Upper lobe of left lung (tissue), 6 donors: ENCODE measurements around the gene ORC1. TPM values are rescaled to one million over a fixed set of nuclear protein-coding genes. Genes with fewer than 3 reads are reported as not detected.

Source experiments
- ATAC-seq, 2 donors: fragments of 200-7000 bp; cut with Tn5 transposase; one replicate each; pipeline ENCODE4 v1.9.1; 2022; ENCODE audit warnings: mild to moderate bottlenecking in 2 of 2, moderate library complexity in 2 of 2; ENCODE audit not compliant: low FRiP score in 2 of 2
- DNase-seq, 2 donors: peaks; one replicate each; pipeline ENCODE4 v3.0.0-alpha.2; 2019 to 2020
- H3K27ac ChIP-seq, 4 donors: fragments of 200-600 bp; sonication (generic); one replicate each; pipeline ENCODE4 v1.5.1; 2016 to 2019
- H3K27me3 ChIP-seq, 4 donors: fragments of 200-600 bp; sonication (generic); one replicate each; pipeline ENCODE4 v1.5.1; 2017 to 2019
- H3K36me3 ChIP-seq, 4 donors: fragments of 200-600 bp; sonication (generic); one replicate each; pipeline ENCODE4 v1.5.1; 2016 to 2019
- H3K4me1 ChIP-seq, 4 donors: fragments of 200-600 bp; sonication (generic); one replicate each; pipeline ENCODE4 v1.5.1; 2018 to 2019
- H3K4me3 ChIP-seq, 4 donors: fragments of 200-600 bp; sonication (generic); one replicate each; pipeline ENCODE4 v1.5.1; 2017 to 2019; ENCODE audit warnings: mild to moderate bottlenecking in 2 of 4, moderate library complexity in 1 of 4
- H3K9me3 ChIP-seq, 4 donors: fragments of 200-600 bp; sonication (generic); one replicate each; pipeline ENCODE4 v1.5.1; 2018 to 2019
- EP300 ChIP-seq, 4 donors: sonication (generic); formaldehyde crosslinking; IDR thresholded peaks; one replicate each; pipeline ENCODE4 v1.5.1; 2017; ENCODE audit warnings: antibody characterized with exemption in 4 of 4, control low read depth in 2 of 4
- POLR2A ChIP-seq, 4 donors: fragments of 450-650 bp; IDR thresholded peaks; one replicate each; pipeline ENCODE4 v1.5.1; 2016 to 2017; ENCODE audit warnings: antibody characterized with exemption in 4 of 4, mild to moderate bottlenecking in 2 of 4
- POLR2AphosphoS5 ChIP-seq, 2 donors: sonication (generic); formaldehyde crosslinking; IDR thresholded peaks; one replicate each; pipeline ENCODE4 v1.5.1; 2017; ENCODE audit warnings: antibody characterized with exemption in 2 of 2
- WGBS, 2 donors: methylation state at CpG; one replicate each; pipeline ENCODE4 v1.1.5; 2017 to 2018; 5-methylcytosine and 5-hydroxymethylcytosine counted together
- total RNA-seq, 6 donors: library from RNA; depleted of rRNA in 4 of 6; stranded (reverse); fragments of >200 nt in 4 of 6; gene quantifications; one replicate each; pipeline versions ENCODE4 v1.1.0 to v1.2.1, GENCODE V29; 2016 to 2021
- TF ChIP-seq, protein P1 (sequence below), 6 experiments: fragments of 450-650 bp in 4 of 6; fragments of 200-600 bp in 2 of 6; sonication (generic) in 2 of 6; IDR thresholded peaks; one replicate each; pipeline ENCODE4 v1.5.1; 2016 to 2019; ENCODE audit warnings: antibody characterized with exemption in 6 of 6
- donor health status: DM: no; HTN: no; CAD: no; lungs with moderate emphysema.
- donor health status: DM: no; HTN: yes; CAD: no; lungs with severe emphysema.

The ORC1 gene
- total RNA-seq, 6 donors from 2014 or later: 0.22 to 1.1 (median 0.96) TPM

- Histone ChIP-seq H3K4me1 (no peaks in the 10 kb centered on the region), H3K9me3 (no peaks in the 10 kb centered on the region), H3K27me3 (no peaks in the 10 kb centered on the region), H3K27ac (no peak overlapping the region), H3K4me3 (no peak overlapping the region), H3K36me3 (peaks cover 0 to 75% (median 19%) of the 10 kb centered on the region in 4 donors)
- ATAC-seq (no peak), DNase-seq (no peak)
- 100% methylated on average over 1 of the region's 1 CpG for WGBS, 2 donors
- TF ChIP-seq EP300 (IDR thresholded peaks at IDR 0.05) (no peak), POLR2AphosphoS5 (IDR thresholded peaks at IDR 0.05) (no peak), POLR2A (IDR thresholded peaks at IDR 0.05) (no peak)
- TF ChIP-seq, protein P1, sequence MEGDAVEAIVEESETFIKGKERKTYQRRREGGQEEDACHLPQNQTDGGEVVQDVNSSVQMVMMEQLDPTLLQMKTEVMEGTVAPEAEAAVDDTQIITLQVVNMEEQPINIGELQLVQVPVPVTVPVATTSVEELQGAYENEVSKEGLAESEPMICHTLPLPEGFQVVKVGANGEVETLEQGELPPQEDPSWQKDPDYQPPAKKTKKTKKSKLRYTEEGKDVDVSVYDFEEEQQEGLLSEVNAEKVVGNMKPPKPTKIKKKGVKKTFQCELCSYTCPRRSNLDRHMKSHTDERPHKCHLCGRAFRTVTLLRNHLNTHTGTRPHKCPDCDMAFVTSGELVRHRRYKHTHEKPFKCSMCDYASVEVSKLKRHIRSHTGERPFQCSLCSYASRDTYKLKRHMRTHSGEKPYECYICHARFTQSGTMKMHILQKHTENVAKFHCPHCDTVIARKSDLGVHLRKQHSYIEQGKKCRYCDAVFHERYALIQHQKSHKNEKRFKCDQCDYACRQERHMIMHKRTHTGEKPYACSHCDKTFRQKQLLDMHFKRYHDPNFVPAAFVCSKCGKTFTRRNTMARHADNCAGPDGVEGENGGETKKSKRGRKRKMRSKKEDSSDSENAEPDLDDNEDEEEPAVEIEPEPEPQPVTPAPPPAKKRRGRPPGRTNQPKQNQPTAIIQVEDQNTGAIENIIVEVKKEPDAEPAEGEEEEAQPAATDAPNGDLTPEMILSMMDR (IDR thresholded peaks at IDR 0.05): no peak
These were observed 31.4 kb upstream of the ORC1 start for GRCh38 chr1:52435650-52436049.

GRCh38 chr1:52435211-52435610 lies 31.0 kb upstream of the ORC1 start:
- no peaks in the 10 kb centered on the region for H3K4me1 ChIP-seq
- TF ChIP-seq POLR2A (IDR thresholded peaks at IDR 0.05) (no peak), POLR2AphosphoS5 (IDR thresholded peaks at IDR 0.05) (no peak), EP300 (IDR thresholded peaks at IDR 0.05) (no peak)
- TF ChIP-seq, protein P1 (IDR thresholded peaks at IDR 0.05): no peak
- no peak overlapping the region for H3K27ac ChIP-seq
- peaks cover 0 to 76% (median 19%) of the 10 kb centered on the region in 4 donors for H3K36me3 ChIP-seq
- 92 to 100% methylated on average over 1 of the region's 1 CpG for WGBS, 2 donors
- DNase-seq (no peak), ATAC-seq (no peak)
- H3K4me3 ChIP-seq: no peak overlapping the region
- H3K27me3 ChIP-seq: no peaks in the 10 kb centered on the region
- H3K9me3 ChIP-seq: no peaks in the 10 kb centered on the region

DNA sequence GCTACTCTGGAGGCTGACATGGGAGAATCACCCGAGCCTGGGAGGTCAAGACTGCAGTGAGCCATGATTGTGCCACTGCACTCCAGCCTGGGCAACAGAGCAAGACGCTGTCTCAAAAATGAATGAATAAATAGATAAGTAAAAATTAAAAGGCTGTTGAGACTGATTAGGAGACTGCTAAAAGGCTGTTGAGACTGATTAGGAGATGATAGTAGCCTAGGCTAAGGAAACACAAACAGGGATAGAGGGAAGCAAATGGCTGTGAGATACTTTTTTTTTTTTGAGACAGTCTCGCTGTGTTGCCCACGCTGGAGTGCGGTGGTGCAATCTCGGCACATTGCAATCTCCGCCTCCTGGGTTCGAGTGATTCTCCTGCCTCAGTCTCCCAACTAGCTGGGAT lies 28.6 kb upstream of the ORC1 start:
- Histone ChIP-seq H3K4me3 (no peak overlapping the region), H3K9me3 (no peaks in the 10 kb centered on the region), H3K36me3 (peaks cover 0 to 81% (median 17%) of the 10 kb centered on the region in 4 donors), H3K4me1 (no peaks in the 10 kb centered on the region), H3K27me3 (no peaks in the 10 kb centered on the region), H3K27ac (no peak overlapping the region)
- ATAC-seq (no peak), DNase-seq (no peak)
- WGBS, 2 donors: 95 to 97% methylated on average over 8 of the region's 8 CpGs
- TF ChIP-seq POLR2A (IDR thresholded peaks at IDR 0.05) (no peak), POLR2AphosphoS5 (IDR thresholded peaks at IDR 0.05) (no peak), EP300 (IDR thresholded peaks at IDR 0.05) (no peak)
- TF ChIP-seq, protein P1 (IDR thresholded peaks at IDR 0.05): no peak

GRCh38 chr1:52427152-52427551 lies 22.9 kb upstream of the ORC1 start:
- Histone ChIP-seq H3K27me3 (no peaks in the 10 kb centered on the region), H3K36me3 (peaks cover 3 to 54% (median 6%) of the 10 kb centered on the region in 4 donors), H3K4me1 (peaks cover 0 to 9% (median 1%) of the 10 kb centered on the region in 4 donors), H3K27ac (no peak overlapping the region), H3K9me3 (no peaks in the 10 kb centered on the region), H3K4me3 (no peak overlapping the region)
- DNase-seq (no peak), ATAC-seq (no peak)
- TF ChIP-seq, protein P1 (IDR thresholded peaks at IDR 0.05): no peak
- no peak for TF ChIP-seq EP300 (IDR thresholded peaks at IDR 0.05)
- TF ChIP-seq POLR2A (IDR thresholded peaks at IDR 0.05): no peak
- TF ChIP-seq POLR2AphosphoS5 (IDR thresholded peaks at IDR 0.05): no peak
- 91 to 100% methylated on average over 1 of the region's 1 CpG for WGBS, 2 donors

GRCh38 chr1:52426371-52426770 lies 22.1 kb upstream of the ORC1 start:
- 82 to 88% methylated on average over 3 of the region's 3 CpGs for WGBS, 2 donors
- Histone ChIP-seq H3K27ac (no peak overlapping the region), H3K4me1 (peaks cover 0 to 9% (median 1%) of the 10 kb centered on the region in 4 donors), H3K4me3 (no peak overlapping the region), H3K27me3 (no peaks in the 10 kb centered on the region), H3K36me3 (peaks cover 3 to 55% (median 6%) of the 10 kb centered on the region in 4 donors), H3K9me3 (no peaks in the 10 kb centered on the region)
- ATAC-seq (no peak), DNase-seq (no peak)
- TF ChIP-seq, protein P1 (IDR thresholded peaks at IDR 0.05): no peak
- TF ChIP-seq EP300 (IDR thresholded peaks at IDR 0.05): no peak
